HG02610 (cell line): Measurements from ENCODE around the gene IRAK3.
"Not testable (repeated sequence)": the region's sequence is repeated elsewhere in the genome, so short reads cannot be mapped to it uniquely, and the experiment has no call there.

ENCODE experiments used
- ATAC-seq: cut with Tn5 transposase; IDR thresholded peaks from one replicate; pipeline ENCODE4 v1.9.1; 2021; ENCODE audit warnings: mild to moderate bottlenecking, moderate library complexity; ENCODE audit not compliant: unreplicated experiment

The IRAK3 gene

DNA sequence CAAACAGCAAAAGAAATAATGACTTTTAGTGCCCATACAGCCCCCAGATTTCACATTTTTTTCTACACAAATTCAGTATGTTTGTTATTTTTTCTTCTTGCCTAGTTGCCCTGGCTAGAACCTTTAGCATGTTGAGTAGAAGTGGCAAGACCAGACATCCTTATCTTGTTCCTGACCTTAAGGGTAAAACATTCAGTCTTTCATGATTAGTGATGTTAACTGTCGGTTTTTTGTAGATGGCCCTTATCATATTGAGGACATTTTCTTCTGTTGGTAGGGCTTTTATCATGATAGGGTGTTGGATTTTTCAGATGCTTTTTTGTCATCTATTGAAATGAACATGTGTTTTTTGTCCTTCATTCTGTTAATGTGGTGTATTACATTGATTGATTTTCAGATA is 17.1 kb downstream of the IRAK3 start:
- ATAC-seq, result no peak

DNA sequence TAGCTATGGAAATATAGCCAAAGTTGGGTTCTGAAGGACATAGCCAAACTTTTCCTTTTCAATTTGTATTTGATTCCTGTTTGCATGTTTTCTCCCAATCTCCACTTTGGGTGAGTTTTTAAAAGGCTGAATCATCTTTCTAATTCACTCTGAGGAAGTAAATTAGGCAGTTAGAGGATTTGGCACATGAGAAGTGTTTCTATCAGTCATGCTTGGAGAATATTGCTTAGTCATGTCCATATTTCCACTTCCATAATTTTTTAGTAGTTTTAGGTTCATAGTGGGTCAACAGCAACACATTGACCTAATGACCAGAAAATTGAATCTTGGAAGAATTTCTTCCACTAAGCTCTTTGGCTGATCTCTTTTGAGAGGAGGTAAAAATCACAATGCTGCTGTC is 21.8 kb downstream of the IRAK3 start:
- no peak for ATAC-seq

DNA sequence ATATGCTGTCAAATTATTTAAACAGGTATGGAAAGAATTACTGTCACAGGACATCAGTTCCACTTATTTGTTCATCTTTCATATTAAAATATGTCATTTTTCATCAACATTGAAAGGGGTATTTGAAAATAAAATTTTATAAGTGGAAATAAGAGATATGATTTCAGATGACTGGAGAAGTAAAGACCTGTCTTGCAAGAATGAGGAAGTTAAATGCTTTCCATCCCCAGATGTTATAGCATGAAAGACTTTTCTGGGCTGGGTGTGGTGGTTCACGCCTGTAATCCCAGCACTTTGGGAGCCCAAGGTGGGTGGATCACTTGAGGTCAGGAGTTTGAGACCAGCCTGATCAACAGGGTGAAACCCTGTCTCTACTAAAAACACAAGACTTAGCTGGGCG is 22.6 kb downstream of the IRAK3 start:
- ATAC-seq, result not testable (repeated sequence)

DNA sequence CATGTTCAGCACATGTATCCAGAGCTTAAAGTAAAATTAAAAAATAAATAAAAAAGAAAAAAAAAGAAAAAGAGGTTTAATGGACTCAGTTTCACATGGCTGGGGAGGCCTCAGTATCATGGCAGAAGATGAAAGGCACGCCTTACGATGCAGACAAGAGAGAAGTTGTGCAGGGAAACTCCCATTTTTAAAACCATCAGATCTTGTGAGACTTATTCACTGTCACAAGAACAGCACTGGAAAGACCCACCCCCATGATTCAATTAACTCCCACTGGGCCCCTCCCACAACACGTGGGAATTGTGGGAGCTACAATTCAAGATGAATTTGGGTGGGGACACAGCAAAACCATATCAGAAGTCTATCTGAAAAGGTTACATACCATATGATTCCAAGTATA is 24.0 kb downstream of the IRAK3 start:
- not testable (repeated sequence) for ATAC-seq

DNA sequence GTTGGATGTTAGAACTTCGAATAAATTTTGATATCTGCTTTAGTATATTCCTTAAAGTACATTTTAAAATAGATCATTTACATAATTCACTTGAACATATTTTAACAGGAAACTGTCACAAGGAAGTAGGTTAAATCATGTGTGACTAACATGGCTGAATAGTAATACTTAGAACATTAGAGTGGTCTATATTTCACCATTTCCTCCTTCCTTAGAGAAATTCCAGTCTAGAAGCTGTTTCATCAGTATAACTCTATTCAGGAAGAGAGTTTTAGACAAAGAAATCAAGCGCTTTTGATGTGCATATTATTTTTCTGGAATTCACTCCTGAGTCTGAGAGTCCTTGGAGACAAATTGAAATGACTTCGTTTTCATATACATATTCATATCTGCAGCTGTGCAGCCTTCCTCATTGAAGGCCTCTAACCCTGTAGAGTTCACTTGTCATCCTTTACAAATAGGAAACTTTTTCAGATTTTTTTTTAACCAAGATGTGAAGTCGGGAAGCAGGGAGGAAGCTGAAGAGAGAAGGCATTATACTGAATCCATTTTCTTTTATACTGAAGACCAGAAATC is 28.4 kb downstream of the IRAK3 start:
- no peak for ATAC-seq

DNA sequence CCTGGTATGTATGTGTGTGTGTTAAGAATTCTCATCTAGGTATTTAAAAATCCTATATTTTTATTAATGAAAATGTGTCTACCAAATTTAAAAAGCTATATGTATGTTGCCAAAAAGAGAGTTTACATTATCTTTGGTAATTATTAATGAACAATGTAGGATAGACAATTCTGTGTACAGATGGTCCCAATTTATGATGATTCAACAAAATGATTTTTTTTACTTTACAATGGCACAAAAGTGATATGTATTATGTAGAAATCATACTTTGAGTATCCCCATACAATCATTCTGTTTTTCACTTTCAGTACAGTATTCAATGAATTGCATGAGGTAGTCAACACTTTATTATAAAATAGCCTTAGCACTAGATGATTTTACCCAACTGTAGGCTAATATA is 39.4 kb downstream of the IRAK3 start:
- no peak for ATAC-seq

DNA sequence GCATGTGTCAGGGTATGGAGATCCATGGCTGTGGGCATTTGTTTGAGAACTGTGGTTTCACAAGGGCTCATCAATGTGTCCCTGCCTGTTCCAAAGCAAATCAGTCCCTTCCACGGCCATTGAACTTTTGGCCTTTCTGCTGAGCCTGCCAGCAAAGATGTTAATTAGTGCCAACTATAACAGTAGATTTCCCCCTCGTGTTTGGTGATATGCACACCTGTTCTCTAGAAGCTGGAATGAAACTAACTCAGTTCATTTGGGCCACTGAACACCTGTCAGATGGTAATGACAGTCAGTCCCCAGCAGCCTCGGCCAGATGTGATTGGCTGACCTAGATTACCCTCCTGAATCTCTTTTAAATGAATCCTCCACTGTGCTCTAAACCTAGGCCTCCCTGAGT is 43.2 kb downstream of the IRAK3 start:
- ATAC-seq, result peak; percentile 36

DNA sequence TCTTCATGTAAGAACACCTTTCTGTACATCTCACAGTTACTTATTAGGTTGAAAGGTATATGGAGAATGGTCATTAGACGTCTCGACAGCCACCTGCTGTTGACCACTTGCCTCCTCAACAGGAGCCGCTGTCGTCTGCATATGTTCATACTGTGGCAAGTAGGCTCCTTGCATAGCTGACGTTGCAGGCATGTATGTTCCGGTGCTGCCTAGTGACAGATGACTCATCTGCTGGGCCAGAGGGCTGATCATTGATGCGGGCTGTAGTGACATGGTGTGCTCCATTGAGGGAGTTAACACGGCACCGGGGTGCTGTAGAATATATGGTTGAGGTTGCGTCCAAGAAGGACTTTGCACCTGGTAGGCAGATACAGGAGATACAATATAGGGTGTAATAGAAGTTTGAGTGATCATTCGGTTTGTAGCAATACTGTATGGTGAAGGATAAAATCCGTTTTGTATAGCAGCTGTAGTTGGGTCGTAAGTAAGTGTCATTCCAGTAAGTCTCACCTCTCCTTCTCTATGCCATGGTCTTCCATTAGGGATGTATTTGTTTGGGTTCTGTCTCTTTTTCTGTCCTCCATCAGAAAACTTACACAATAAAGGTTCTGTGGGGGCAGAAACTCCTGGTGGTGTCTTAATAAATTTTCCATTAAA is 45.2 kb downstream of the IRAK3 start:
- peak; percentile 61 for ATAC-seq

DNA sequence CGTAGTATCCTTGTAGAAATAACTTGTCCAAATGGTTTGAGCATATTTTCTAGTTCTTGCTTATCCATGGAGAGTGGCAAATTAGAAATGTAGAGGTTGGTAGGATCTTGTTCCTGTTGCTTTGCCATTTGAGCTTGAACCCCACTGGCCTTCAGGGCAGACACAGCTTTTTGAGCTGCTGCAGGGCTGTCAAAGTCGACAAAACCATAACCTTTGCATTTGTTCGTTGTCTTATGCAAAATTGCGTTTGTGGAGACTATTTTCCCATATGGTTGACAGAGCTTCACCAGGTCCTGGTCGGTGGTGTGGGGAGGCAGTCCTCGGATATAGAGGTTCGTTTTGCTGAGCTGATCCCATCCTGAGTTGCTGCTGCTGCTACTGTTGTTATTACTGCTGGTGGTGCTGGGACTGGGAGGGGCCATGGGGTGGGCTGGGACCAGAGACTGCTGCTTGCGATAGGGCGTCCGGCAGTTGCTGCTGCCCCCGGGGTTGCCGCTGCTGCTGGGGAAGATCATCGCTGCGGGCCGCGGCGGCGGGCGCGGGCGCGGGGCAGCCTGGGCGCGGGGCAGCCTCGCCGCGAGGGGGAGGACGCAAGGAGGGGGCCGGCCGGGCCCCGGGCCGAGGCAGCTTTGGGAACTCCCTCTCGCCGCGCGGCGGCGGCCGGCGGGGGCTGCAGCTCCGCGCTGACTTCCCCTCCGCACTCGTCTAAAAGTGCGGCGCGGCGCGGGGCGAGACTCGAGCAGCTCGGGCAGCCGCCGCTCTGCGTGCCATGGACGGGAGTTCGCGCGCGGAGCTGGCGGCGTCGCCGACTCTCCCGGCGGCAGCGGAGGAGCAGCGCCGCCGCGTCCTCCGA is 46.0 kb downstream of the IRAK3 start:
- peak; percentile 57 for ATAC-seq

DNA sequence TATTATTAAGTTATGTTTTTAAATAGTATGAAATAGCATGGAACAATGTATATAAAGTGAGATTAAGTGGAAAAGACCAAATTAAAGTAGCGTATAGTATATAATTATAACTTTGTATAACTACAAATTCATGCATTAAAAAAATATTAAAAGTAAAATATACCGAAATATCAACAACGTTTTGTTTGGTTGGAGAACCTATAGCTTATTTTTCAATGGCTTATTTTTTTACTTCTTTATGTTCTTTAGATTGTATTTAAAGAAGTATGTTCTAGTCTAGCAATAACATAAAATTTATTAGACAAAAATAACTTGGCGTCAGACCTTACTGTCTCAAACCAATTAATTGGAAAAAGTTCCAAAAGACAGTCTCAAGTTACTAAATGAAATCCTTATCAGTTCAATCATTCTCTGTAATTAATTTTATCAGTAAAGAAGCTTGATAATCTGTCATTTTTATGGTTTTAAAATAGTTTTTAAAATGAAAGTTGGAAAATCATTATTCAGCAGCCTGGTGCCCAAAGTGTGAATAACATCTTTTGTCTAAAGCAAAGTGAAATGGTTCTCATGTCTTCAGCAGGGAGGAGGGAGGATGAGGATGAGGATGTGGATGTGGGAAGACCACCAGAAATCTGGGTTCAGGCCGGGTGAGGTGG is 46.7 kb downstream of the IRAK3 start:
- no peak for ATAC-seq

DNA sequence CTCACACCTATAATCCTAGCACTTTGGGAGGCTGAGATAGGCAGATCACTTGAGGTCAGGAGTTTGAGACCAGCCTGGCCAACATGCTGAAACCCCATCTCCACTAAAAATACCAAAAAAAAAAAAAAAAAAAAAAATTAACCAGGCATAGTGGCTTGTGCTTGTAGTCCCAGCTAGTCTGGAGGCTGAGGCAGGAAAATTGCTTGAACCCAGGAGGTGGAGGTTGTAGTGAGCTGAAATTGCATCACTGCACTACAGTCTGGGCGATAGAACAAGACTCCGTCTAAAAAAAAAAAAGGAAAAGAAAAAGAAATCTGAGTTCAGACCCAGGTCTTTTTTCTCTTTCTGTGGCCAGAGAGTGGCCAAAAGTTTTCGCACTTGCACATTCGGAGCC is 47.3 kb downstream of the IRAK3 start:
- ATAC-seq, result not testable (repeated sequence)

DNA sequence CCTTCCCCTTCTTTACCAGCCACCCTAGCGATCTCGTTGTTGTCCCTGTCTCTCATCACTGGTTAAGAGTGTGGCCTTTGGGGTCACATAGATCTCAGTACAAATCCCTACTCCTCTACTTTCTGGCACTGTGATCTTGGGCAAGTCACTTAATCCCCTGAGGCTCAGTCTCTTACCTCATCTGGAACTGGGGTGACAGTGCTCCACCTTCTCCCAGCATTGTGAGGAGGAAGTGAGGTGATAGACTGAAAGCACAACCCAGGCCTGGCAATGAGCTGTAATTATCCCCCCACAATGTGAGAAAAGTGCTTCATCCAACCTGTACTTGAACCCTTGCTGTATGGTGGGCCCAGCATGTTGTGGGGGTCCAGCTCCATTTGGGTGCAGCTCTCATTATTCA is 48.0 kb downstream of the IRAK3 start:
- no peak for ATAC-seq

DNA sequence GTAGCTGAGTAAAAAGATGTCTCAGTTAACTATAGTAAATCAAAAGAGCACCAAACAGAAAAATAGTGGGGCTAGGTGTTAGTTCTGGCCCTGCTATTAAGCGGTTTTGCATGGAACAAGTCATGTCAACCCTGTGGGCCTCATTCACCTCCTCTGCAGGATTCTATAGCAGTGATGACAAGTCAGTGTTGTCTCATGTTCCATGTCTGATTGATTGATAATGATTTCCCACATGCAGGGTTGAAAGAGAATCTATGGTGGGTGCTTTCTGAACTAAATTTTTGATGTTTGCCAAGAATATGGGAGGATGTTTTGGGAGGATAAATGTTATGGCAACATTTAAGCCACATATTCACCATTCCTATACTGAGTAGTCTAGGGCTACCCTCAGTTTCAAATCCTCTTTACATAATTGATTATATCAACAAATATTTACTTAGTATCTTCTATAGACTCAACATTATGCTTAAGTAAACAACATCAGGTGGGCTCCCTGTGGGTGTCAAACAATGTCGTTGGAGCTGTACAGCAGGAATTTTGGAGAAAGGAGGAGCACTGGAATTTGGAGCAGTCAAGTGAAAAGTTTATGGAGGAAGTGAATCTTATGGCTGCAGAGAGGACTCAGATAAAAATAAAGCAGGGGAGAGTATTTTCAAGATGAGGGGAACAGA is 48.6 kb downstream of the IRAK3 start:
- no peak for ATAC-seq

DNA sequence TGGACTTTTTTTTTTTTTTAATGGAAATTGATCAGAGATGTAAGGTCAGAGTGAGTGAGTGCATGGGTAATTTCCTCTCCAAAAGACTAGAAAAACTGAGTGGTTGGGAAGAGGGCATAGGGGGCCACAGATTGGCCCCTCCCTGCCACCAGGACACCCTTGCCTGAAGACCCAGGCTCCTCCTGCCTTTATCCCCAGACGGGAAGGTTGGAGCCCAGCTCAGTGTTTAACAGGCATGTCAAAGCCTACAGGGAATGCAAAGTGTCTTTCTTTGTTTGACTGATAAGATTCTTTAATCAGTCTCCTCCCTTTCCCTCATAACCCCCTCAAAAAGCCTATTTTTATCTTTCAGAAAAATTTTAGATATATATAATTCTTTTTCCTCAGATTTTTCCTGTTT is 50.3 kb downstream of the IRAK3 start:
- ATAC-seq, result no peak

DNA sequence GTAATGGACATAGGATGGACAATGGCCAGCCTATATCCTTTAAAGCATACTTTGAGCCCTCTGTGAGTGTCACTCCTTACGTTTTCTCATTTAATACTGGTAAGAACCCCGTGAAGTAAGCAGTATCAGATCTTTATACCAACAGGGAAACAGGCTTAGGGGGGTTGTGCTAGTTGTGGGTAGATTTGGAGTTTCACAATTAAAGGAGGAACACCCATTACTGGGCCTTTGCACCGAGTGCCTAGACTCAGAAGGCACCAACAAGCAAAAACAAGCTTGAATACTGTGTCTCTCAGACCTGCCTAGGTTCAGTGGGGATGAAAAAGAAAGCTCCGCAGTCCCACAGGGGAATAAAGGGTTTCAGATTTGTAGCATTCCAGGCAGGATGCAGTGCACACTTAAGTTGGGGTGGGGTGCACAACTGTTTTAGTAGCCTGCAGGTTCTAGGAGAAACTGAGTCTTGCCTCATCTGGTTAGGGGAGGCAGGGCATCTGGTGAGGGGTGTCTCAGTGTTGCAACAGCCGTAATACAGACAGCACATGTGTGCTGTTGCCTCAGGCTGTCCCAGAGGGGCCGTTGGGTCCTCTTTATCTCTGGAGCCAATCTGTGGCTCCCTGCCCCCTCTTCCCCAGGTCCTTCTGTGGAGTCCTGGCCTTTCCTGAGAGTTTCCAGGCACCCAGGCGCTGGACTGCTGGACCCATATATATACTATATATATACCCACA is 51.2 kb downstream of the IRAK3 start:
- no peak for ATAC-seq

DNA sequence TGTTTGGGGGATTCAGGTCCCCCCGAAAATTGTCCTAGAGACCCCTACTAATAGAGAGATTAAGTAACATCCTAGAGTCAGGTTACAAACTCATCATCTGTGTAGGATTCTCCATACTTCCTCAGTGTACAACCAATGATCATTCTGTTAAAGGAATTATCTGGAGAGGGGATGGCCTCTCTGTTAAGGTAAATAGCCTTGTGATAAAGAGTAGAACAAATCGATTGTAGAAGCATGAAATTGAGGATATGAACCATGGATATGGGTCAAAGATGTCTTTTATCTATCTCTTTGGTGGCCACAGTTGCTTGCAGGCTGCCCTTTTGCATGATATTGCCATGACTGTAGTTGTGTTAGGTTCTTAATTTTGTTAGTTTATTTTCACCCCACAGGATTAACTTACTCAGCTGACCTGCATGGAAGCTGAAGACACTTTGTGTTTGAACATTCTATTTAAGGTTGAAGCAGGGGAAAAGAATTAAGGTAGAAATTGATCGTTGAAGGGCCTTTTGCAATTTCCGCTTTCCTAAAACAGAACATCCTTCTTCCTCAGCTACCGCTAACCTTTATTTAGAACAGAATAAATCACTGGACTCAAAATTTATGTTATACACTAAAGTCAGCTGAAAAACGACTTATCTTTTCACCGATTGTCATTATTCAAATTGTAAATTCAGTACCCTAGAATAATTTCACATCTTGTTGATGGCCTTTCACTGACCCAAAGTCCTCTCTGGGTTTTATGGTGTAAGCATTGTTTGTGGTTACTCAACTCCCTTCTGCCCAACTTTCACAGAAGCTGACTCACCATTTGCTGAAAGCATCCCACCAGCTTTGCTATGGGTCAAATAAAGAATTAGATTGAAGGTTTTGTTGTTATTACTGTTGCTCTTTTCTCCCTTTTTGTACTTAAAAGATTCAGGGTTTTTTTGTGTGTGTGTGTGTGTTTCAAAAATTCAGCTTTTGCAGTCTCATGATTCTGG is 52.3 kb downstream of the IRAK3 start:
- no peak for ATAC-seq

DNA sequence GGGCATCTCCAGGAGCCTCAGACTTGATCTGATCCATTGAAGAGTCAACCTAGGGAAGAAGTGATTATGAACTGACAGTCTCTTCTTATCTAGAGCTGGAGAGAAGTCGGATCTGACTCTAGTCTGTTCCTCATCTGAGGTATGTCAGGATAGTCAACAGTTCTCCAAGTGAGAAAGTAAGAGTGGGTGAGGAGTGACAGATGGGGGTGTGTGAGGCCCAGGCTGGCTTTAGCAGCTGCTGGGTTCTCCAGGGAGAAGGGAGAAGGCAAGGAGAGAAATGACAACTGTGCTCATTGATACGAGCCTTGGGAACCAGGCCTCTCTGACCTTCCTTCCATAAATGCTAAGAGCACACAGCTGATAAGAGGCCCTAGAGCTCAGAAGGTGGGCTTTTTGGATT is 53.3 kb downstream of the IRAK3 start:
- ATAC-seq, result no peak

DNA sequence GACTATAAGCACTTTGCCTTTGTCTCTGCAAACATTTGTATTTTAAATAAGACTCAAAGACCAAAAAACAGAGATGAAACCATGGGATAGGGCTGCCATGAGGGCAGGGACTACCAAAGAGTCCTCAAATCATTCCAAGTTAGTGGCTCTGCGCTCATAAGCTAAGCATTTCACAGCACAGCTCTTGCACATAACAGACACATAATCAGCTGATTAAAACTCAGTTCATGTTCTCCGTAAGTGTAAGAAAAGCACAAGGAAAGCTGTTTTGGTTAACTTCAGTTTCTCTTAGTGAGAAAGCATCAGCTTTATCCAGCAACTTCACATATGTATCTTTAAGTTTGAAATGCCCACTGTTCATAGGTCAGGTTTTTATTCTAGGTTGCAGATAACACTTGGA is 54.9 kb downstream of the IRAK3 start:
- ATAC-seq, result no peak

DNA sequence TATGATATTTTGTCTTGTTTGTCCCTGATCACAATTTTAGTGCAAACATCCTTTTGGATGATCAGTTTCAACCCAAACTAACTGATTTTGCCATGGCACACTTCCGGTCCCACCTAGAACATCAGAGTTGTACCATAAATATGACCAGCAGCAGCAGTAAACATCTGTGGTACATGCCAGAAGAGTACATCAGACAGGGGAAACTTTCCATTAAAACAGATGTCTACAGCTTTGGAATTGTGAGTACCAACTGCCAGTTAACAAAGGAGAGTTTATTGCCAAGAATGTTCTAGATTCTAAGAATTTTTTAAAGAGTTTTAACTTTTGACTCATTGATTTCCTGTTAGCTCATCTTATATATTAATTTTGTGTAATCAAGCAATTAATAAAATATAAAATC is 55.4 kb downstream of the IRAK3 start:
- no peak for ATAC-seq
